CD8-positive, alpha-beta memory T cell (primary cell): ENCODE data around the gene BLM. TPM values are rescaled to one million over a fixed set of nuclear protein-coding genes. Genes with fewer than 3 reads are reported as not detected.
A peak's percentile ranks its signal among the peaks of the same experiment; 100 is the strongest.

ENCODE experiments used
- CTCF ChIA-PET: fragments of 350-600 bp; sonication (Branson Sonifier 250); formaldehyde crosslinking; loops from one replicate; lab custom pipeline; 2021; ENCODE audit warnings: antibody characterized with exemption; lab: Charles Lee
- POLR2A ChIA-PET: fragments of 350-600 bp; sonication (Branson Sonifier 250); formaldehyde crosslinking; loops from one replicate; lab custom pipeline; 2021; ENCODE audit warnings: antibody characterized with exemption; lab: Charles Lee
- DNase-seq, 5 donors: peaks; one replicate each; pipeline versions ENCODE4 v3.0.0 to v3.0.0-alpha.2; 2020 to 2022; ENCODE audit warnings: mixed read lengths in 1 of 5
- H3K27ac ChIP-seq: one replicate; pipeline ENCODE4 v1.7.0; 2013; ENCODE audit warnings: low read depth, mild to moderate bottlenecking, low read length, moderate library complexity
- H3K27me3 ChIP-seq: 2 replicates; pipeline ENCODE4 v1.7.0; 2013; ENCODE audit warnings: low read length, mild to moderate bottlenecking; ENCODE audit not compliant: insufficient read depth, poor library complexity, severe bottlenecking
- H3K36me3 ChIP-seq: 2 replicates; pipeline ENCODE4 v1.7.0; 2013; ENCODE audit warnings: mild to moderate bottlenecking, low read length, moderate library complexity; ENCODE audit not compliant: insufficient read depth
- H3K4me1 ChIP-seq: 2 replicates; pipeline ENCODE4 v1.7.0; 2013; ENCODE audit warnings: mild to moderate bottlenecking, low read length, moderate library complexity; ENCODE audit not compliant: insufficient read depth
- H3K4me3 ChIP-seq: 2 replicates; pipeline ENCODE4 v1.7.0; 2013; ENCODE audit warnings: mild to moderate bottlenecking, low read length
- H3K9me3 ChIP-seq: 2 replicates; pipeline ENCODE4 v1.7.0; 2013; ENCODE audit warnings: mild to moderate bottlenecking, low read length
- H3K27ac Mint-ChIP-seq, 8 donors: one replicate each; pipeline ENCODE4 v1.8.0; 2020 to 2021; ENCODE audit warnings: mixed read lengths in 8 of 8, mild to moderate bottlenecking in 6 of 8, inconsistent platforms in 3 of 8, moderate library complexity in 3 of 8
- H3K27me3 Mint-ChIP-seq, 2 donors: one replicate each; pipeline ENCODE4 v1.8.0; 2020 to 2021; ENCODE audit warnings: mixed read lengths in 2 of 2, mild to moderate bottlenecking in 1 of 2, moderate library complexity in 1 of 2
- H3K36me3 Mint-ChIP-seq, 3 donors: one replicate each; pipeline ENCODE4 v1.8.0; 2020 to 2021; ENCODE audit warnings: mixed read lengths in 3 of 3, inconsistent platforms in 1 of 3, mild to moderate bottlenecking in 1 of 3
- H3K4me1 Mint-ChIP-seq, 3 donors: one replicate each; pipeline ENCODE4 v1.8.0; 2020 to 2021; ENCODE audit warnings: mixed read lengths in 3 of 3, inconsistent platforms in 1 of 3, mild to moderate bottlenecking in 1 of 3
- H3K4me3 Mint-ChIP-seq, 7 donors: one replicate each; pipeline ENCODE4 v1.8.0; 2020 to 2021; ENCODE audit warnings: mixed read lengths in 7 of 7, mild to moderate bottlenecking in 6 of 7, moderate library complexity in 4 of 7, inconsistent platforms in 2 of 7
- H3K9me3 Mint-ChIP-seq, 5 donors: one replicate each; pipeline ENCODE4 v1.8.0; 2020 to 2022; ENCODE audit warnings: mixed read lengths in 5 of 5, mild to moderate bottlenecking in 3 of 5, moderate library complexity in 2 of 5, inconsistent platforms in 1 of 5
- polyA plus RNA-seq: library from polyadenylated mRNA; unstranded; fragments of 300-500 nt; fragmentation: Illumina TruSeq; gene quantifications from one replicate; pipeline ENCODE4 v1.2.3, GENCODE V29; 2021
- total RNA-seq, 2 experiments: library from RNA; stranded (reverse); gene quantifications; one replicate each; pipeline ENCODE4 v1.2.3, GENCODE V29; 2021

The BLM gene
- total and polyA plus RNA-seq, 3 experiments from 2014 or later = 5.8 to 37.6 (median 37.0) TPM

DNA sequence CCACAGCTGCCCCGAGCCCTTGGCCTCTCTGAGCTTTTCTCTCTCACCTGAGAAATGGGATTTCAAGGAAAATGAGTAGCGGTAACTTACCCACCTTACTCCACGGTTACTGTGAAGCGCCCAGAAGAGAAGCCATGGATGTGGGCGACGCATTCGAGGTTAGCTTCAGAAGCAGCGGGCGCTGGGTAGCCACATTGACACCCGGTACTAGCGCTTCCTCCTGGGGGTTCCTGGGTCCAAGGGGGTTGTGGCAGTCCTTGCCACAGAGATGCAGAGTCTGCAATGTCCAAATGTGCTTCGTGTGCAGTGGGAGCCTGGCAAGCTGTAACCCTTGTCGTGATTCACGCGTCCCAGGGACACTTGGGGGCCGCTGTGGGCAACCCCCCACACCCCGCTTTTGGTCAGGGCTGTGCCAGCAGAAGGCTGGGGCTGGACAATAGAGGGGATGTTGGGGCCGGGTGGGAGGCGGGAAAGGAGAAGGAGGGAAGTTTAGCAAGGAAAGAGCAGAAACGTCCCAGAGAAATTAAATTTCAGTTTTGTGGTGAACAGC is 109.8 kb downstream of the BLM start:
- no peak for DNase-seq
- CTCF ChIA-PET = interaction anchor here (0.9 kb wide), 1 partner anchor 16 kb away, joined by 3 read pairs; no protein-coding TSS in a partner anchor
- no peaks in the 10 kb centered on the region for H3K9me3 Mint-ChIP-seq

DNA sequence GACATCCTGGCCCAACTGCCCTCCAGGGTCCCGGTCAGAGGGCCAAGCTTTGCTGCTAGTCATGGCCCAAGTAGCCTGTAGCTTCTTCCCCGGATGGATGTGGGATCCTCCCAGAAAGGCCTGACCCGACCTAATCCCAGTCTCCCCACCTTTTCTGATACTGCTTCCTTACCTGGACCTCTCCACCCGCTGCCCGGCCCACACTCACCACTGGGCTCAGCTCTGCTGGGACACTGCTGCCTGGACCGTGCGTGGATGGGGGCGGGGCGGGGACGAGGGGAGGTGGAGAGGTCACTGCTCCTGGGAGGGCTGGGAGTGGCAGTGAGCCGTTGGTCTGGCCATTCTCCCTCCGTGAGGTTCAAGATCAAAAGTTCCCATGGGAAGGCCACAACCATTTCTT is 111.0 kb downstream of the BLM start:
- H3K27me3 ChIP-seq = no peaks in the 10 kb centered on the region
- no peak for DNase-seq
- H3K27ac ChIP-seq = no peak overlapping the region
- H3K9me3 Mint-ChIP-seq = no peaks in the 10 kb centered on the region
- H3K4me3 ChIP-seq = no peak overlapping the region
- CTCF ChIA-PET = no interaction called here
- H3K4me1 ChIP-seq = no peaks in the 10 kb centered on the region
- POLR2A ChIA-PET = no interaction called here
- peak overlapping the region in 2 of 8 donors; percentile 32 to 79 for H3K27ac Mint-ChIP-seq
- H3K36me3 Mint-ChIP-seq = no peaks in the 10 kb centered on the region
- H3K36me3 ChIP-seq = no peaks in the 10 kb centered on the region
- H3K27me3 Mint-ChIP-seq = peaks cover 0 to 7% of the 10 kb centered on the region in 2 donors
- peak overlapping the region in 1 of 7 donors; percentile 15 for H3K4me3 Mint-ChIP-seq
- H3K4me1 Mint-ChIP-seq = peaks cover 12 to 19% (median 15%) of the 10 kb centered on the region in 3 donors
- no peaks in the 10 kb centered on the region for H3K9me3 ChIP-seq

More for the DNA sequence above, 109.8 kb downstream of the BLM start:
- POLR2A ChIA-PET = no interaction called here
- Histone ChIP-seq H3K4me3 (no peak overlapping the region), H3K9me3 (no peaks in the 10 kb centered on the region), H3K27ac (no peak overlapping the region), H3K27me3 (no peaks in the 10 kb centered on the region), H3K36me3 (no peaks in the 10 kb centered on the region), H3K4me1 (no peaks in the 10 kb centered on the region)
- H3K36me3 Mint-ChIP-seq = no peaks in the 10 kb centered on the region
- peaks cover 0 to 7% of the 10 kb centered on the region in 2 donors for H3K27me3 Mint-ChIP-seq
- H3K4me1 Mint-ChIP-seq = peaks cover 12 to 19% (median 15%) of the 10 kb centered on the region in 3 donors
- H3K27ac Mint-ChIP-seq = no peak overlapping the region
- H3K4me3 Mint-ChIP-seq = no peak overlapping the region

DNA sequence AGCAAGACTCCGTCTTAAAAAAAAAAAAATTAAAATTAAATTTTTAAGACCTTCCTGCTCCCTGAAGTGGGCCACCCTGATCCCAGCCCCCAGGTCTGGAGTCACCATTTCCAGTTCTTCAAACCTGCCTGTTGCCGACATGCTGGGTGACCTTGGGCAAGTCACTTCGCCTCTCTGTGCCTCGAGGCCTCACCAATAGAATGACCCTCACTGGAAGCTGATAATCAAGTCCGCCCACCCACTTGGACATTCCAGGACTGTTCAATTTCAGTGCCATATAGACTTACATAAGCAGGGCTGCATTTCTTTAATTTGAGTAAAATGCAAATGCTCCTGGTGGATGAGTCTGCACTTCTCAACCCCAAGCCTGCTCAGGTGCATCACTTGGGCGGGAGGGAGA is 112.0 kb downstream of the BLM start:
- no peaks in the 10 kb centered on the region for H3K9me3 Mint-ChIP-seq
- DNase-seq = no peak
- H3K4me1 ChIP-seq = no peaks in the 10 kb centered on the region
- H3K9me3 ChIP-seq = no peaks in the 10 kb centered on the region
- POLR2A ChIA-PET = no interaction called here
- no peak overlapping the region for H3K4me3 ChIP-seq
- H3K27me3 Mint-ChIP-seq = peaks cover 0 to 7% of the 10 kb centered on the region in 2 donors
- H3K4me3 Mint-ChIP-seq = no peak overlapping the region
- H3K36me3 ChIP-seq = no peaks in the 10 kb centered on the region
- no peak overlapping the region for H3K27ac ChIP-seq
- H3K27ac Mint-ChIP-seq = peak overlapping the region in 4 of 8 donors; percentile 61 to 94 (median 74)
- H3K4me1 Mint-ChIP-seq = peaks cover 12 to 19% (median 15%) of the 10 kb centered on the region in 3 donors
- H3K36me3 Mint-ChIP-seq = no peaks in the 10 kb centered on the region
- no peaks in the 10 kb centered on the region for H3K27me3 ChIP-seq
- CTCF ChIA-PET = interaction anchor here (0.7 kb wide), 1 partner anchor 8 kb away, joined by 3 read pairs; no protein-coding TSS in a partner anchor

DNA sequence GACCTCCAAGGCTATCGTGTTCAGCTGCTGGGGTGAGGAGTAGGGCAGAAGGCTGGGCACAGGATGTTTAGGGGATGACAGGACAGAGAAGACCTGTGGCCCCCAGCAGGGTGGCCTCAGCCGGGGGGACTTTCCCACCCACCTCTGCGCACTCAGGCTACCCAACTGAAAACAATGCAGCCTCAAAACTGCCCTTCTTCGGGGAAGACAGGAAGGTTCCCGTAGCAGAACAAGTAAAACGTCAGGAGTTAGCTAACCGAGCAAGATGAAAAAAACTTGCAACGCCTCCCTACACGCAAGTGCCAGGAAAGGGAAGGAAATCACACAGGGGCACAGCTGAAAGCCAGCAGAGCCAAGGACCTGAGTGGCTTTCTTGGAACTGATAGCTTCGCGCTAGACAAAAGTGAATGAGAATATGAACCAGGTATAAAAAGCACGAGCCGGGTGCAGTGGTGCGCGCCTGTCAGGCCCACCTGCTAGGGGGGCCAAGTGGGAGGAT is 112.8 kb downstream of the BLM start:
- Histone ChIP-seq H3K4me3 (no peak overlapping the region), H3K36me3 (no peaks in the 10 kb centered on the region), H3K27ac (no peak overlapping the region), H3K27me3 (no peaks in the 10 kb centered on the region), H3K4me1 (no peaks in the 10 kb centered on the region), H3K9me3 (no peaks in the 10 kb centered on the region)
- ChIA-PET POLR2A (no interaction called here), CTCF (no interaction called here)
- DNase-seq = peak in 3 of 5 donors; percentile 22 to 29 (median 29)
- Mint-ChIP-seq H3K4me3 (peak overlapping the region; percentile 7 to 80 (median 50)), H3K27ac (peak overlapping the region; percentile 5 to 94 (median 85)), H3K4me1 (peaks cover 12 to 19% (median 15%) of the 10 kb centered on the region in 3 donors), H3K27me3 (peaks cover 0 to 7% of the 10 kb centered on the region in 2 donors), H3K36me3 (no peaks in the 10 kb centered on the region), H3K9me3 (no peaks in the 10 kb centered on the region)

DNA sequence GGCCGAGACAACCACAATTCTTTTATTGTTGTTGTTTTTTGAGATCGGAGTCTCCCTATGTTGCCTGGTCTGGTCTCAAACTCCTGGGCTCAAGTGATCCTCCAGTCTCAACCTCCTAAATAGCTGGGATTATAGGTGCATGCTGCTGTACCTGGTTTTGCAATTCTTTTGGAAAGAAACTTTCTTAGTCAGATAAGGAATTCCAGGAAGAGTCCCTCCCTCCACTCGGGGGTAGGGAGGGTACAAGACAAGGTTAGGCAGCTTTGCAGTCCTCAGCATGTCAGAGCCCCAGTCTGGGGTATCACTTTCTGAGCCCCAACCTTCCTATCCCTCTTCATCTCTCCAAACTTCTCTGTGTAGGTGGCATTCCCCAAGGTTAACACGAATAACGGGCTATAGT is 117.5 kb downstream of the BLM start:
- Mint-ChIP-seq H3K27ac (peak overlapping the region in 1 of 8 donors; percentile 76), H3K9me3 (no peaks in the 10 kb centered on the region), H3K4me3 (no peak overlapping the region), H3K4me1 (peaks cover 26 to 38% (median 36%) of the 10 kb centered on the region in 3 donors), H3K27me3 (peaks cover 0 to 7% of the 10 kb centered on the region in 2 donors), H3K36me3 (no peaks in the 10 kb centered on the region)
- CTCF ChIA-PET = no interaction called here
- no peak for DNase-seq
- POLR2A ChIA-PET = no interaction called here
- Histone ChIP-seq H3K27me3 (no peaks in the 10 kb centered on the region), H3K9me3 (no peaks in the 10 kb centered on the region), H3K4me3 (no peak overlapping the region), H3K4me1 (peaks cover 22% of the 10 kb centered on the region), H3K27ac (no peak overlapping the region), H3K36me3 (no peaks in the 10 kb centered on the region)

DNA sequence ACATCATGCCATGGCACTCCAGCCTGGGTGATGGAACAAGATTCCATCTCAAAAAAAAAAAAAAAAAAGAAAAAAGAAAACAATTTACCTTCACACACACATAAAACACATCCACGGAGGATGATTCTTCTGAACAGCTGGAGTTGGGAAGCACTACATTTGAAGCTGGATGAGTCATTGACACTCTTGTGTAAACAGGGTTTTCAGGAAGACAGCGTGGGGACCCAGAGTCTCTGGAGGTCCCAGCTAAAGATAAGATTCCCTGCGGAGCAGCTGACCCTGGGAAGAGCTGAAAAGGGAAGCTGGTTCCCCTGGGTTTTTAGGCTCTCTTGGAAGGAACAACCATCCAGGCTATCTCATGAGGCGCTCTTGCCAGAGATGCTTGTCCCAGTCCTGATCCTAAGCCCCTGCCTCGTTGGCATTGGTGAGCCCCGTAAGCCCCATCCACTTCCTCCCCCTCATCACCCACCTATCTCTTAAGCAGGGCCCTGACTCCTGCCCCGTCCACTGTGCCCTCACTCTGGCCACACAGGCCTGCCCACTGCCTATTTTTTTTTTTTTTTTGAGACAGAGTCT is 119.2 kb downstream of the BLM start:
- no peak overlapping the region for H3K27ac ChIP-seq
- H3K36me3 ChIP-seq = no peaks in the 10 kb centered on the region
- H3K27me3 ChIP-seq = no peaks in the 10 kb centered on the region
- H3K9me3 ChIP-seq = no peaks in the 10 kb centered on the region
- Mint-ChIP-seq H3K27ac (peak overlapping the region in 5 of 8 donors; percentile 7 to 99 (median 75)), H3K4me3 (no peak overlapping the region), H3K9me3 (no peaks in the 10 kb centered on the region), H3K36me3 (no peaks in the 10 kb centered on the region), H3K4me1 (peaks cover 16 to 27% (median 23%) of the 10 kb centered on the region in 3 donors), H3K27me3 (peaks cover 0 to 3% of the 10 kb centered on the region in 2 donors)
- POLR2A ChIA-PET = no interaction called here
- H3K4me3 ChIP-seq = no peak overlapping the region
- CTCF ChIA-PET = no interaction called here
- no peak for DNase-seq
- peaks cover 28% of the 10 kb centered on the region for H3K4me1 ChIP-seq

DNA sequence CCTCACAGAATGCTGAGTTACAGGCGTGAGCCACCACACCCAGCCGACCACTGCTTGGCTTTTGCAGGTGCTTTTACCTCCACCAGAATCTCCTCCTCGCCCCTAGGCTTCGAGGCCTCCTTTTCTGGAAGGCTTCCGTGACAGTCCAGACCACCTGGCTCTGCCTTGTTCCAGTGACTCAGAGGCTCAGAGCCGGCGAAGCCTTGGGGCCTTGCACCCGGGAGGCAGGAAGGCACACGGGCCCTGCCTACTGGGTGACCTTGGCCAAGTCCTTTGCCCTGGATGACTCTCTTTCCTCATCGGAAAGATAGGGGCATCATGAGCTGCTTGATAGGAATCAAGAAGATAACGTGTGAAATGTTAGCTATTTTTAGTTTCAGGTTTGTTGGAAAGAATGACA is 119.9 kb downstream of the BLM start:
- no peak for DNase-seq
- Histone ChIP-seq H3K4me1 (peaks cover 28% of the 10 kb centered on the region), H3K27me3 (no peaks in the 10 kb centered on the region), H3K9me3 (no peaks in the 10 kb centered on the region), H3K4me3 (no peak overlapping the region), H3K27ac (no peak overlapping the region), H3K36me3 (no peaks in the 10 kb centered on the region)
- Mint-ChIP-seq H3K27ac (peak overlapping the region in 6 of 8 donors; percentile 88 to 99 (median 93)), H3K4me3 (peak overlapping the region in 4 of 7 donors; percentile 2 to 53 (median 21)), H3K4me1 (peaks cover 16 to 27% (median 23%) of the 10 kb centered on the region in 3 donors), H3K36me3 (peaks cover 0 to under 1% (median 0%) of the 10 kb centered on the region in 3 donors), H3K9me3 (no peaks in the 10 kb centered on the region), H3K27me3 (peaks cover 0 to 3% of the 10 kb centered on the region in 2 donors)
- CTCF ChIA-PET = interaction anchor here (1.4 to 1.5 kb wide), 3 partner anchors 8 to 189 kb away, joined by 3 to 5 read pairs (median 4); no protein-coding TSS in a partner anchor
- POLR2A ChIA-PET = interaction anchor here (0.6 kb wide), 1 partner anchor 27 kb away, joined by 9 read pairs; no protein-coding TSS in a partner anchor

DNA sequence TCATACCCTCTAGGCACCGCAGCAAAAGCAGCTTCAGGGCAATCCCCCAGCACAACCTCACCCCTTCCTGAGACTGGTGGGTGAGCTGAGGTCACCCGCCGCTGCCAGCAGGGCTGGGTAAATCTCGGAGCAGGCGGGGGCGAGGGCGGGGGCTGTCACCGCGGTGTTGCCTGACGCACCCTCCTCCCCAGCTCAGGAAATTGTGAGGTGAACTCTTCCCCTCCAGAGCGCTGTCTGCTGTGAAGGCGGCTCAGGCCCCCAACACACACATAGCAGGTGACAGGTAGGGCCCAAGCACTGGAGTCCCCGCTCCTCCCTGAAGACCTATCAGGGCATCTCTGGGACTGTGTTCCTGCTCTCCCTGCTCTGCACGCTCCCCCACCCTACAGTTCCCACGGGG is 121.0 kb downstream of the BLM start:
- Histone ChIP-seq H3K4me1 (peaks cover 28% of the 10 kb centered on the region), H3K4me3 (peak overlapping the region; percentile 8), H3K36me3 (no peaks in the 10 kb centered on the region), H3K27ac (no peak overlapping the region), H3K9me3 (no peaks in the 10 kb centered on the region), H3K27me3 (no peaks in the 10 kb centered on the region)
- Mint-ChIP-seq H3K36me3 (peaks cover 0 to 2% (median 0%) of the 10 kb centered on the region in 3 donors), H3K27me3 (peaks cover 0 to 3% of the 10 kb centered on the region in 2 donors), H3K27ac (peak overlapping the region in 7 of 8 donors; percentile 57 to 99 (median 93)), H3K9me3 (no peaks in the 10 kb centered on the region), H3K4me1 (peaks cover 16 to 27% (median 23%) of the 10 kb centered on the region in 3 donors), H3K4me3 (peak overlapping the region; percentile 37 to 86 (median 60))
- POLR2A ChIA-PET = interaction anchor here (0.8 to 1.1 kb wide), 2 partner anchors 24 to 33 kb away, joined by 3 to 4 read pairs; no protein-coding TSS in a partner anchor
- CTCF ChIA-PET = interaction anchor here (1.4 to 1.5 kb wide), 3 partner anchors 9 to 190 kb away, joined by 3 to 5 read pairs (median 4); no protein-coding TSS in a partner anchor
- DNase-seq = peak; percentile 73 to 96 (median 89)
